K562 (cell line): ENCODE data around the gene GABBR1. TPM values are rescaled to one million over a fixed set of nuclear protein-coding genes. Genes with fewer than 3 reads are reported as not detected.

ENCODE experiments used
- ARID2 ChIP-seq: fragments of 450-650 bp; IDR thresholded peaks from 2 replicates; pipeline ENCODE4 v1.6.1; 2017; ENCODE audit warnings: antibody characterized with exemption, mild to moderate bottlenecking
- BRF2 ChIP-seq: IDR thresholded peaks from 3 replicates; pipeline ENCODE4 v1.6.1; 2011; ENCODE audit warnings: borderline replicate concordance, mild to moderate bottlenecking; ENCODE audit not compliant: insufficient read length, insufficient read depth
- C11orf30 ChIP-seq: fragments of 450-650 bp; IDR thresholded peaks from 2 replicates; pipeline ENCODE4 v1.6.1; 2016; ENCODE audit warnings: low read depth, mild to moderate bottlenecking
- COPS2 ChIP-seq: fragments of 450-650 bp; conservative IDR thresholded peaks from 2 replicates; pipeline ENCODE4 v1.6.1; 2016; ENCODE audit warnings: mild to moderate bottlenecking, moderate library complexity
- GABPA ChIP-seq: fragments of 200-800 bp; sonication (Bioruptor generic); conservative IDR thresholded peaks from 2 replicates; pipeline ENCODE4 v1.6.1; 2016; ENCODE audit warnings: low read depth, missing genetic modification characterization, missing compliant biosample characterization
- HMGN3 ChIP-seq: IDR thresholded peaks from 2 replicates; pipeline ENCODE4 v1.6.1; 2011; ENCODE audit warnings: borderline replicate concordance, low read depth, mild to moderate bottlenecking, mixed read lengths, low read length; ENCODE audit not compliant: insufficient read length; ENCODE audit errors: extremely low read depth
- HOMEZ ChIP-seq: fragments of 250-450 bp; sonication (Bioruptor Pico); IDR thresholded peaks from 2 replicates; pipeline ENCODE4 v1.4.0; 2020; ENCODE audit warnings: mild to moderate bottlenecking, moderate library complexity
- LARP7 ChIP-seq: fragments of 450-650 bp; IDR thresholded peaks from 2 replicates; pipeline ENCODE4 v1.6.1; 2016
- NCOA1 ChIP-seq: fragments of 450-650 bp; IDR thresholded peaks from 2 replicates; pipeline ENCODE4 v1.6.1; 2016; ENCODE audit warnings: low read depth
- NELFE ChIP-seq: IDR thresholded peaks from 2 replicates; pipeline ENCODE4 v1.6.1; 2011; ENCODE audit warnings: mild to moderate bottlenecking; ENCODE audit not compliant: insufficient read depth, insufficient read length
- NFATC3 ChIP-seq: fragments of 450-650 bp; IDR thresholded peaks from 2 replicates; pipeline ENCODE4 v1.6.1; 2017; ENCODE audit warnings: mild to moderate bottlenecking
- NKRF ChIP-seq: fragments of 450-650 bp; IDR thresholded peaks from 2 replicates; pipeline ENCODE4 v1.6.1; 2016; ENCODE audit warnings: borderline replicate concordance
- SOX6 ChIP-seq: fragments of 450-650 bp; IDR thresholded peaks from 2 replicates; pipeline ENCODE4 v1.6.1; 2014; ENCODE audit warnings: mild to moderate bottlenecking
- TCF7L2 ChIP-seq: fragments of 150-350 bp; IDR thresholded peaks from 2 replicates; pipeline ENCODE4 v1.6.1; 2016; ENCODE audit warnings: low read depth, mild to moderate bottlenecking, low read length, moderate library complexity
- XRCC3 ChIP-seq: fragments of 450-650 bp; IDR thresholded peaks from 2 replicates; pipeline ENCODE4 v1.6.1; 2017; ENCODE audit warnings: mild to moderate bottlenecking, moderate library complexity
- ZNF324 ChIP-seq: fragments of 250-450 bp; sonication (Bioruptor Pico); IDR thresholded peaks from 2 replicates; pipeline ENCODE4 v1.4.0; 2020; ENCODE audit warnings: mild to moderate bottlenecking
- ZNF445 ChIP-seq: fragments of 250-450 bp; sonication (Bioruptor Pico); IDR thresholded peaks from 2 replicates; pipeline ENCODE4 v1.4.0; 2020; ENCODE audit warnings: low read depth, mild to moderate bottlenecking, moderate library complexity
- ZNF707 ChIP-seq: fragments of 250-450 bp; sonication (Bioruptor Pico); conservative IDR thresholded peaks from 2 replicates; pipeline ENCODE4 v1.8.0; 2022; ENCODE audit warnings: inconsistent platforms, mild to moderate bottlenecking, moderate library complexity
- polyA plus RNA-seq, 8 experiments: library from polyadenylated mRNA; depleted of rRNA in 4 of 8; stranded (reverse) in 5 of 8; unstranded in 3 of 8; fragments of >200 nt; fragmentation: Nextera tagmentation in 2 of 8; fragmentation: Illumina TruSeq in 1 of 8; extraction: Ambion mirVana in 2 of 8; extraction: Trizol in 1 of 8; gene quantifications; 2 replicates each; pipeline versions ENCODE4 v1.2.1 to v1.2.3, GENCODE V29; 2011 to 2014; ENCODE audit warnings: inconsistent platforms in 1 of 8, missing spikeins in 1 of 8
- total RNA-seq, 7 experiments: library from RNA; depleted of rRNA in 6 of 7; stranded (reverse); fragments of >200 nt in 6 of 7; fragmentation: Illumina TruSeq in 2 of 7; extraction: Trizol in 2 of 7; gene quantifications; 2 replicates each; pipeline versions ENCODE4 v1.2.1 to v1.2.3, GENCODE V29; 2011 to 2021; ENCODE audit warnings: low replicate concordance in 1 of 7

The GABBR1 gene
- total and polyA plus RNA-seq, 9 of the 15 experiments (the other 6 are each of a cell fraction or from before 2014, with no cell fraction given), result 2.2 to 48.3 (median 20.8) TPM

- TF ChIP-seq TCF7L2 (no peak), BRF2 (no peak), GABPA (tag) (no peak), NFATC3 (no peak), SOX6 (peak; percentile 21; the same call in 1 of the 2 replicates), ARID2 (no peak), C11orf30 (peak; percentile 13; the same call in 1 of the 2 replicates), ZNF707 (CRISPR knock-in tag) (no peak), HMGN3 (no peak), COPS2 (no peak), HOMEZ (CRISPR knock-in tag) (no peak), ZNF445 (no peak), XRCC3 (no peak), NKRF (peak; percentile 51; the same call in 1 of the 2 replicates), NCOA1 (no peak), NELFE (no peak), ZNF324 (CRISPR knock-in tag) (no peak), LARP7 (no peak)
These were observed 17.0 kb upstream of the GABBR1 start (continued) for GRCh38 chr6:29649701-29650673.
